Fibroblast of the conjunctiva (primary cell): ENCODE data around the gene ASPG.
A peak's percentile ranks its signal among the peaks of the same experiment; 100 is the strongest.

Source experiments
- DNase-seq: peaks from one replicate; pipeline ENCODE4 v3.0.0-alpha.2; 2010; ENCODE audit warnings: low read depth

ASPG gene

DNA sequence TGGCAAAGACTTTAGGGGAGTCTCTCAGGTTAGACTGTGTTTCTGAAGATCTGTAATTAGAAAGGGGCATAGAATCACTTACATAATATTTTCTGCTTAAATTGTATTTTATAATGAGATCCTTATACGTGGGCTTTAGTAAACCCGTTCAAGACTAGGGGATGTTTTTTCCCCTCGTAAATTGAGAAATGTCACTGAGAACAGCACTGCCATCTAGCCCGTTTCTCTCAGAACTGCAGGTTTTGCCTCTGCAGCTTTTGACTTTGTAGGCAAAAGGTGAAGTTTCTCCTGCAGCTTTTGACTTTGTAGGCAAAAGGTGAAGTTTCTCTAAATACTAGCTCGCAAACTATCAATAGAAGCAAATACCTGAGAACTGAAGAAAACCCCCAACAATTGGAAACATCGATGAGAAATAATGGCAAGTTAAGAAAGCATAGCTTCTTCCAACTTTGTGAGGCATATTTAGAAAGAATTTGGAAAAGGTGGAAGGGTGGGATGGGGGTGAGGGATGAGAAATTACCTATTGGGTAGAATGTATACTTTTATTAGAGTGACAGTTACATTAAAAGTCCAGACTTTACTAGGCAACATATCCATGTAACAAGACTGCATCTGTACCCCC is 9.9 kb upstream of the ASPG start:
- no peak for DNase-seq

DNA sequence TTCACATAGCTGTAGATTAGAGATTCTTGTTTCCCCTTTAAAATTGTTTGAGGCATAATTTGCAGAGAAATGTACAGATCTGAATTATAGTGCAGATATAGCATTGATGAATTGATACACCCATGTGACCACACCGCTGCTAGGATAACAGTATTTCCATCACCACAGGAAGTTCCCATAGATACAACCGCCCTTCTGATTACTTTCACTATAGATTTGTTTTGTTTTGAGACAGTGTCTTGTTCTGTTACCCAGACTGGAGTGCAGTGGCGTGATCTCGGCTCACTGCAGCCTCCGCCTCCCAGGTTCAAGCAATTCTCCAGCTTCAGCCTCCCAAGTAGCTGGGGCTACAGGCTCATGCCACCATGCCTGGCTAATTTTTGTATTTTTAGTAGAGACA is 8.8 kb upstream of the ASPG start:
- no peak for DNase-seq

DNA sequence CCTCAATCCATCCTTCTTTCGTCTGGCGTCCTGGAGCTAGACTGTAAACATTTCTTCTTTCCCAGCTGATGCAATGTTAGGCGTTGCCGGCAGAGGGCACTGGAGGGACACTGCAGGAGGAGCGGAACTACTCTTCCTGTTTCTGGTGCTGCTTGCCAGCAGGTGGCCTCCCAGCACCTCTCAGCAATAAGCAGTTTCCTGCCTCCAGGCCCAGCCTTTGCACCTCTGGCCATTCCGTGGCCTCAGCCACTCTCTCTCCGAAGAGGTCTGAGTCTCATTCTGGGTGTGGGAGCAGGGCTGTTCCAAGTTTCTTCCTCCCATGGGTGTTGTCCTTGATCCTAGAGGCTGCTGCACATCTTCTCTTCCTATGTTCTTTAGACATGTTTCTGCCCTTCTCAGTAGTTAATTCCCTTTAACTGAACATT is 7.5 kb upstream of the ASPG start:
- peak; percentile 82 for DNase-seq

GRCh38 chr14:104080376-104081260 is 4.9 kb upstream of the ASPG start:
- DNase-seq = no peak

DNA sequence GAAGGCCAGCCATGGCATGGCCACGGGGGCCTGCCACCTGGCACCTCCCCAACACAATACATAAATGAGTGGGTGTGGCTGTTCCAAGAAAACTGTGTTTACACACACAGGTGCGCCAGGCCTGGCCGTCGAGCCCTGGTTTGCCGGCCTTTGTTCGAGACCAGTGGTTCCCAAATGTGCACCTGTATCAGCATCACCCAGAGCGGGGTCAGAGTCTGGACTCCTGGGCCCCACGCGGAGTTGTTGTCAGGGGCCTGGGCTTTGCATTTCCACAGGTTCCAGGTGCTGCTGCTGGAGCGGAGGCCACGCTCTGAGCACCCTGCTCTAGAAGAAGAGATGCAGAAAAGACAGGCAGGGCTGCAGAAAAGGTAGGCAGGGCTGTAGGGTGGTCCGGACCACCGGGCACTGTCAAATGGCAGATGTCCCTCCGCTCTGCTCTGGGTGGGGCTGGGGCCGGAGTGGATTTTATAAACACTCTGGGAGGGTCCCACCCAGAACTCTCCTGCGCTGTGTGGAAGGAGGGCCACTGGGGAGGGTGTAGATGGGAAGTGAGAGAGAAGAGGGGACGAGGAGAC is 4.2 kb upstream of the ASPG start:
- DNase-seq = no peak

DNA sequence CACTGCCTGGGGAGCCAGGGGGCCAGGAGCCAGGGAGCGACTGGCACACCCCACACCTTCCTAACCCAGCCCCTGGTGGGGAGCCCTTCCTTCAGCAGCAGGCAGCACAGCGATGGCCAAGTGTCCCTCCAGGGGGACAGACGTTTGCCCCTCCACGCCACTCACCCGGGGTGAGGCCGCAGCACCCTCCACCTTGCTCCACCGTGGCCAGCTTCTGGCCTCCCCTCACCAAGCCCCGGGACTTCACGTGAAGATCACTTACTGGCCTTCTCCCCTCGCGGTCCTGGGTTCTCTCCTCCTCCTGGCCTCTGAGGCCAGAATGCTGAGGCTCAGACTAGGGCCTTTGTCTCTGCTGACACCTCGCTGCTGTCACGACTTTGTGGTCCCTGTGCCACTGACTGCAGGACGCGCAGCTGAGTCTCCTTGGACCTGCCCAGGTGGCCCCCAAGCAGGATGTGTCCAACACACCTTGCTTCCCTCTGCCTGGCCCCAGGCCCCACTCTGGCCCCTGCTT is 3.5 kb upstream of the ASPG start:
- DNase-seq = no peak

DNA sequence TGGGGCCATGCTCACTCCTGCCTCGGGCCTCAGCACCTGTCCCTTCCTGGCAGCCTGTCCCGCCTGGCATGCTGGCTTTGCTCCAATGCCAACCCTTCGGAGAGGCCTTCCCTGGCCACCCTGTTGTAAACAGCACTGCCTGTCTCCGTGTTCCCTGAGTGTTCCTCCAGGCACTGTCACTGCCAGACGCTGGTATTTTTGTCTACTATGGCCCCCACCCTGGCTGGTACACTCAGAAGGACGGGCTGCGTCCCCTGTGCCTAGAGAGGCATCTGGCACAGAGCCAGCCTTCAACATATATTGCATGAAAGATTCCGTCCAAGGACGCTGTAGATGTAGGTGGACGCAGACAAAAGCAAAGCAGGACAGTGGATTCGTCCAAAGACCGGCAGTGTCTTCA is 2.7 kb upstream of the ASPG start:
- DNase-seq = no peak

DNA sequence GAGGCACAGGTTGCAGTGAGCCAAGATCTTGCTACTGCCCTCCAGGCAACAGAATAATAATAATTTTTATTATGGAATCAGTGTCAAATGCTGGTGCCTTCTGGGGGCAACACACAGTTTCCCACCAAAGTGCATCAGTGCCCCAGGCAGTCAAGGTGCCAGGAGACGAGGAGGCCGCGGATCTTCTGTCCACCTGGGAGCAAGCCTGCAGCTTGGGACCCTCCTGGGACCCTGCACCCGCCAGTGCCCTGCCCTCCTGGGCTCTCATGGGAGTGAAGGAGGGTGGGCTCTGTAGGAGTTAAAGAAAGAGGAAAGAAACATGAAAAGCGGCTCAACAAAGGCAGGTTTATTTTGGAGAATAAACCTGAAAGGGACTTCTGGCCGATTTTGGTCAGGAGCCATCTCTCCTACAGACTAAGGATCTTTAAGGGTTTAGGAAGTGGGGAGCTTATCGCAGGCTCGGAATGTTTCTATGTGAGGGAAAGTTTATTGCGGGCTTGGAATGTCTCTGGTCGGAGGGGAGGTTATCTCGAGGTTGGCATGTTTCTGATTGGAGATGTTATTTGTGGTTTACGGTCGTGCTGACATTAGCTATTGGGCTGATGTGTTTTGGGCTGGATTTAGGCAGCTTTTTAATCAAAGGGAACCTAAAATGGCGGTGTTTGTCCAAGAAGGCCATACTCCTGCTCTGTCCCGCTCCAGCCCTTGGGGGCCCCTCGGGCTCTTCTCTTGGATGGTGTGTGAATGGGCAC is 1.1 kb upstream of the ASPG start:
- DNase-seq = no peak

DNA sequence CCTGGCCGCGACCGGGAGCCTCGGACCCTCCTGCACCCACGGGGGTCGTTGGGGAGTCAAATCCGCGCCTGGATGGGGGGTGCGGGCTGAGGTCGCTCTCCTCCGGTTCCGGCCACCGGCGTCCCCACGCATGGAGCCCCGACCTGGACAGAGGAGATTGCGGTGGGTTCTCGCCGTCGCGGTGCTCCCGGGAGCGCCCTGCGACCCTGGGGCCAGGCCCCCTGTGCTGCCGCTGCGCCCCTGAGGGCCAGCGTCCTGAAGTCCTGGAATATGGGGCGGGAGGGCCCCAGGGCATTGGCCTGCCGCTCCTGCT is 345 bp downstream of the ASPG start:
- no peak for DNase-seq

DNA sequence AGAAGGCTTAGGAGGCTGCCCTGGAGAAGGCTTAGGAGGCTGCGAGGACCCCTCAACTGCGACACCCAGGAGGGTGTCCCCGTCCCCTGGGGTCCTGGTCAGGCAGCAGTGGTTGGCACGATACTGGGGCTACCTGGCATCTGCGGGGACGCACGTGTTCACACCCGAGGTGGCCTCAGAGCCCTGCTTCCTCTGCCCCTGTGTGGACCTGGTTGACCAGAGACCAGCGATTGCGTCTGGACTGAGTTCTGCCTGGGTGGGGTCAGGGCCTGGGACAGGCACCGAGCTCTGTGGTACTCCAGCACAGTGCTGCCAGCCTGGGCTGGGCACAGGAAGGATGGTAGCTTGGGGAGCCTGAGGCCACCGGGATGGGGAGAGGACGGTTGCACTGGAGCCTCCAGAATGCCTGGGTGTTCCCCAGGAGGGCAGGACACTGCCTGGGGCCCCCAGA is 735 bp downstream of the ASPG start:
- no peak for DNase-seq

DNA sequence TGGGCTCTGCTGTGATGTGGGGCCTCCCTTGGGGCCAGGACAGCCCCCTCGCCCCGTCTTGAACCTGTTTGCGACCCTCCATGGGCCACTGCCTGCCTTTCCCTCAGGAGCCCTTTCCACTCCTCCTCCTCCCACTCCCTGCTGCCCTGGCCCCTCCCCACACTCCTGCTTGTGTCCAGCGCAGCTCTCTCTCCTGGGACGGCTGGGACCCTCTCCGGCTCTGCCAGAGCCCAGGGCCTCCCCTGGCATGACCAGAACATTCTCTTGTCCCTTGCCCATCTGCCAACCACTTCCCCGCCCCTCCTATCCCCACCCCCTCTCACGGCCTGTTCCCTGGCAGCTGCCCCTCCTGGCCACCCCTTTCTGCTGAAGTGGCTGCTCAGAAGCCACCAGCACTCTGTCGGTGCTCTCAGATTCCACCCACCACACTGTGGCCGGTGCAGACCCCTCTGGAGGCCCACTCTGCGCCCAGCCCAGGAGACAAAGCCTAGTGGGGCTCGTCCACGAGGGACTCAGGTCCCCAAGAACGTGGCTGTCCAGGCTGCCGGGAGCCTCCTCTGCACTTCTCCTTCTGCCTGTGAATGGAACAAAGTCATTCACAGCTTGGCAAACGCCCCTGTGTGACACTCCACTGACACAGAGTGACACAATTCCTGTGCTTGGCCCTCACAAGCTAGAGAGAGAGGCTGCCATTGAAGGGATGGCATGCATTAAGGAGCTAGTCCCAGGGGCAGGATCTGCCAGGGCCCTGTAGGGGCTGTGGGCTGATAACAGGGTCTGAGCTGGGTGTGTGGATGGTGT is 1.4 kb downstream of the ASPG start:
- no peak for DNase-seq

GRCh38 chr14:104087505-104087904 is 2.0 kb downstream of the ASPG start:
- DNase-seq = no peak

GRCh38 chr14:104087981-104088850 is 2.7 kb downstream of the ASPG start:
- no peak for DNase-seq

DNA sequence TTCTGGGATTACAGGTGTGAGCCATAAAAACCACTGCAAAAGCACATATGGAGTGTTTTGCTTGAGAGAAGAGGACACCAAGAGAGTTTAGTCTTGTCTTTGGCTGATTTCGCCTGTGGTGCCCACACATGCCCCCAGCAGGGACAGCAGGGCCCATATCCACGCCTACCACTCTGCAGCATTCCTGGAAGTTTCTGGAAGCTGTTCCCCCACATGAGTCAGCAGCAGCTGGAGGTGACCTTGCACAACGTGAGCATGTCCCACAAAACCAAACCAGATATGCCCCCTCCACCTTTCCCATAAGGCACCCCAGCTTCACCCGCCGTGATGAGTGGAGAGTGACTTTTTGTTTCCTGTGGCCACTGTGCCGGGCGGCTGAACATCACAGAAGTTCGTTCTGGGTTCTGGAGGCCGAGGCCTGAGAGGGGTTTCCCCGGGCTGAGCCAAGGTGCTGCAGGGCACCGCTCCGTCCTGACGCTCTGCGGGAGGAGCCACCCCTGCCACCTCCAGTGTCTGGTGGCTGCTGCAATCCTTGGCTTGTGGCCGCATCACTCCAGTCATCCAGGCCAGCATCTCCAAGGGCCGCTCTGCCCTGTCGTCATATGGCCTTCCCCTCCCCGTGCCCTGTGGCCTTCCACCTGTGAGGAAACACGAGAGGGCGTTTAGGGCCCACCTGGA is 4.7 kb downstream of the ASPG start:
- no peak for DNase-seq

GRCh38 chr14:104091061-104091926 is 5.8 kb downstream of the ASPG start:
- DNase-seq = no peak

- no peak for DNase-seq
Observed at GRCh38 chr14:104091927-104092771, 6.6 kb downstream of the ASPG start.

GRCh38 chr14:104092931-104093365 is 7.4 kb downstream of the ASPG start:
- DNase-seq = no peak
